CD4-positive, alpha-beta T cell treated with Interleukin-10 for 1 hour (primary cell): Measurements from ENCODE around the gene NUDT7.

Source experiments
- DNase-seq: peaks from one replicate; pipeline ENCODE4 v3.0.0-alpha.2; 2020

The NUDT7 gene

DNA sequence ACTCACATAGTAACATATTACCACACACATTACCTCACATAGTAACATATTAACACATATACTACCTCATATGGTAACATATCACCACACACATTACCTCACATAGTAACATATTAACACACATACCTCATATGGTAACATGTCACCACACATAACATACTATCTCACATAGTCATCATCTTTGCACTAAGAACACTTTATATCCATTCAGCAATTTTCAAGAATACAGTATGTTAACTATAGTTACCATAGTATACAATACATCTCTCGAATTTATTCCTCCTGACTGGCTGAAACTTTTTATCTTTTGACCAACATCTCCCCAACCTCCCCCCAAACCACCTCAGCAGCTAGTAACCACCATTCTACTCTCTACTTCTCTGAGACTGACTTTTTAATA is 7.6 kb downstream of the NUDT7 start:
- DNase-seq, result no peak

DNA sequence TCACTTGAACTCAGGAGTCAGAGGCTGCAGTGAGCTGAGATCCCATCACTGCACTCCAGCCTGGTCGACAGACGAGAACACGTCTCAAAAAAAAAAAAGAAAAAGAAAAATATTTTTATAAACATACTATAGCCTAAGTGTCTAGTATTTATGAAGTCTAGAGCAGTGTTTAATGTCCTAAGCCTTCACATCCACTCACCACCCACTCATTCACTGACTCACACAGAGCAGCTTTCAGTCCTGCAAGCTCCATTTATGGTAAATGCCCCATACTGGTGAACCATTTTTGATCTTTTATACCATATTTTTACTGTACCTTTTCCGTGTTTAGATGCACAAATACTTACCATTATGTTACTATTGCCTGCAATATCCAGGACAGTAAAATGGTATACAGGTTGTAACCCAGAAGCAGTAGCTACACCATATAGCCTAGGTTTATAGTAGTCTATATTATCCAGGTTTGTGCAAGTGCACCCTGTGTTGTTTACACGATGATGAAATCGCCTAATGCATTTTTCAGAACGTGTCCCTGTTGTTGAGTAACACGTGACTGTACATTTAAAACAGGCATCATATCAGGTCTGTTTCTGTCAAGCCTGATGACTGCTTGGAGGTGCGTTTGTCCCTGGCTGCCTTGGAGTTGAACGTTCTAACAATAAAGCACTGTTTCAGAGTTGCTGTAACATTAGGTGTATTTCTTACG is 10.1 kb downstream of the NUDT7 start:
- DNase-seq, result no peak

DNA sequence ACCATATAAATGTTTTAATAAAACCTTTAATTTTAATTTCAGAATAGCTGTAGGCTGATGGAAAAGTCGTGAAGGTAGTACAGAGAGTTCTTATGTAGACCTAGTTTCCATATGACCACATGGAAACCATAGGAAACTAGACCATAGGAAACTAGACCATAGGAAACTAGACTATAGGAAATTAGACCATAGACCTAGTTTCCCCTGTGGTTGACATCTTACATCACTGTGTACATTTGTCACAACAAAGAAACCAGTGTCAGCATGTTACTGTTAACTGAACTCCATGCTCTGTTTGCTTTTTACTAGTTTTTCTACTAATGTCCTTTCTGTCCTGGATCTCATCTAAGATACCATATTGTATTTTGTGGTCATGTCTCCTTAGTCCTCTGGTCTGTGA is 14.6 kb downstream of the NUDT7 start:
- DNase-seq, result no peak

DNA sequence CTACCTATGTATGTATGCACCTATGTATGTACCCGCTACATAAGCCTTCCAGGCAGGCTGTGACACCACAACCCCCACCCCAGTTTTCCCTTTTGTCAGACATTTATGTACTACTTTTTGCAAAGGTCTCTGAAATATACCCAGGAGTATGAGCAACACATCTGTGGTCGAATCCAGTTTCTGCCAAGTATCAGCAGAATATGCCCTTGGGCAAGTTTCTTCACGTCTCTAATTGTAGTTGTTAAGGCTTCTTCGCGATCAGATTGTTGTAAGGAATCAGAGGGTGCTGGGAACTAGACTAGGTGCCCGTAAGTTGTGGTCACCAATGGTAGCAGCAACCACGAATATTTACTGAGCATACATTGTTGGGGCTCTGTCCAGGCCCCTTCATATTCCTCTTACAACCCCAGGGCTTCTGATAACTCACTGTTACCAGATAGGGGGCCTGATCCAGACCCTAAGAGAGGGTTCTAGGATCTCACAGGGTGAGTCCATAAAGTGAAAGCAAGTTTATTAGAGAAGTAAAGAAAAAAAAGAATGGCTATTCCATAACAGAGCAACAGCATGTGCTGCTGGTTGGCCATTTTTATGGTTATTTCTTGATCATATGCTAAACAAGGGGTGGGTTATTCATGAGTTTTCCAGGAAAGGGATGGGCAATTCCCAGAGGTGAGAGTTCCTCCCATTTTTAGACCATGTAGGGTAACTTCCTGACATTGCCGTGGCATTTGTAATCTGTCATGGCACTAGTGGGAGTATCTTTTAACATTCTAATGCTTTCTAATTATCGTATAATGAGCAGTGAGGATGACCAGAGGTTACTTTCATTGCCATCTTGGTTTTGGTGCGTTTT is 16.6 kb downstream of the NUDT7 start:
- no peak for DNase-seq

DNA sequence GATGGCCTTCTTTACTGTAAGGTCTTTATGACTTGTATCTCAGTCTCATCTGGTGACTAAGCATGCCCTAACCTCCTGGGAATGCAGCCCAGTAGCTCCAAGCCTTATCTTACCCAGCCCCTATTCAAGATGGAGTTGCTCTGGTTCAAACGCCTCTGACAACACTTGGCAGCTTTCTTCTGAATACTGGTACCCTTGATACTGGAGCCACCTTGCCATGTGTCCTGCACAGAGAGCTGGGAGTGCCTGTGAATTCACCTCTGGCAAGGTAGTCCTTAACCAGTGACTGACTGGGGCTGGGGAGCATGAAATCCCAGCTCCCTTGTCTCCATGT is 17.2 kb downstream of the NUDT7 start:
- DNase-seq, result no peak

DNA sequence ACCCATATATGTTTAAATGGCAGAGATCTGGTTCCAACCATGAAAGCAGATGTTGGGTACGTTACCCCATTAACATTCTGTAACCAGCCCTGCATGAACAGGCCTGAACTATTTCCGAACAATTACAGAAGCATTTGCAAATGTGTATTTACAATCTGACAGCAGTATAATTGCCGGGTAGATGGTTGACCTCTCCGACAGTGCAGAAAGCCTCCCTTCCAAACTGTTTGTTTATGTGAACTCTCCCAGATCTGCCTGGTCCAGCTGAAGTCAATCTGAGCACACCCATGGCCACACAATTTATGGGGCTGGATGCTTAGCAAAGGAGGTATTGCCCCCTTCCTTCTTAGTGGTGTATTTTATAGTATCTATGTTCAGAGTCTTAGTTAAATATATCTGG is 21.8 kb downstream of the NUDT7 start:
- DNase-seq, result no peak

DNA sequence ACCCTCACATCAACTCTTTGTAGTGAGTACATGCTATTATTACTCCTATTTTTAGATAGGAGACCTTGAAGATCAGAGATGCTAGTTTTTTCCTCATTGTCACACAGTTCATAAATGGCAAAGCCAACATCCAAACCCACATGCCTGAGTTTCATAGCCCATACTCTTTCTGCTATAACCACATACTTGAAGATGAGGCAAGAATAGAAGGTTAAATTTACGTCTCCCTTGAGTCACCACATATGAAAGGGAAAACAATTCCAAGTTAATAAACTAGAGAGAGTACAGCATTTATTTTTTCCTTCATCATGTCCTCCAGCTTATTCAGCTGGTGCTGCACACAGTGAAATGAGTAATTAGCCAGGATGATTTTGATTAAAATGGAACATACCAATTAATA is 23.7 kb downstream of the NUDT7 start:
- no peak for DNase-seq

DNA sequence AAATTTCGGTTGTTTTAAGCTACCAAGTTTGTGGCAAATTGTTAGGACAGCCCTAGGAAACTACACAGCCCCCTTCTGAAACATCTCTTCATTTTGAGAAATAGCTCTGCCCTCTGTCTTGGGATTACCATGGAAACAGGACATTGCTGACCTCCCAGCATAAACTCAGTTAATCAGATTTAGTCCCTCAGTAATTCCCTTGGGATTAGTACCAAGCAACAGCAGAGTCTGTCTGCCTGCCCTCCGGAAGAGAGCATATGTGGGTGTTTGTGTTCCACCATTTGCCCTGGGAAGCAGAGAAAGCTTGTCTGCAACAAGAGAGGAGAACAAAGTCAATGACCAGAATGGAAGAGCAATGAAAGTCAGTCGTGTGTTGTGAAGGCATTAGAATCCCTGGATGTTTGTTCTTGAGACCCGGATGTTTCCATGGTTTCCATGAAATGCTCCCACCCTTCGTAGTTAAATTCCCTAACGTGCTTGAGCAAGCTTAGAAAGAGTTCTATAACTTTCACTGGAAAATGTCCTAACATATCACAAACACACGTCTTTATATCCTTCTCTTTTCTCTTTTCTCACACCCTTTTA is 26.2 kb downstream of the NUDT7 start:
- DNase-seq, result no peak

DNA sequence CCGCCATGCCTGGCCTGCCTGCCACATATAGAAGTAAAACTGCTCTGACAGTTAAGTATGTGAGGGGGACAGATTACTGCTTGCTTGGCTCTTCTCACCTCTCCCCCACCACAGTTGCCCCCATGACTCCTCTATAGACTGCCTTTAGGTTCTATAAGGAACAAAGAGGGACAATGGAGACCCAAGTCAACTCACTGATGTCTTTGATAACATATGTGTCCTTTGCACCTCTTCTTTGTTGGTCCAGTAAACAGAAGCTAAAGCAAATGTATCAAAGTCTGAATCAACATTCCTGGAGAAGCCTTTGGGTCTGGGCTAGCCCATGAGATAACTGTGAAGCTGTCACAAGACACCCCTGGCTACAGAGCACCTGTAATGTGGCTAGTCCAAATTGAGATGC is 27.1 kb downstream of the NUDT7 start:
- no peak for DNase-seq

DNA sequence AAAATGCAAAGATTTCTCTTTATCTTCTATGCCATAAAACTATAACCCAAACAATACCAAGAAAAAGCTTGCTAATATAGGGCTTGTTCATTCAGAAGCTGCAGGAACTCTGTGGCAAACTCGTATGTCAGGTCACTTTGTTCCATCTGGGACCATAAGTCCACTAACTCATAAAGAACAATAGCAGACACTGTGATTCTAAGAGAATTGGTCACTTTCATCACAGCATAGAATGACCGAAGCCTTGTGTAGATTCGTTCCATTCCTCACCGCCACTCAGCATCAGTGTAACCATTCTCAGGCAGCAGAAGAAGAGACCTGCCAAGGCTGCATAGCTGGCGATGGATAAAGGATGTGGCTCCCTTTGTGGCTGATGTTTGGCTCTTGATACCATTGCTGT is 35.7 kb downstream of the NUDT7 start:
- no peak for DNase-seq

DNA sequence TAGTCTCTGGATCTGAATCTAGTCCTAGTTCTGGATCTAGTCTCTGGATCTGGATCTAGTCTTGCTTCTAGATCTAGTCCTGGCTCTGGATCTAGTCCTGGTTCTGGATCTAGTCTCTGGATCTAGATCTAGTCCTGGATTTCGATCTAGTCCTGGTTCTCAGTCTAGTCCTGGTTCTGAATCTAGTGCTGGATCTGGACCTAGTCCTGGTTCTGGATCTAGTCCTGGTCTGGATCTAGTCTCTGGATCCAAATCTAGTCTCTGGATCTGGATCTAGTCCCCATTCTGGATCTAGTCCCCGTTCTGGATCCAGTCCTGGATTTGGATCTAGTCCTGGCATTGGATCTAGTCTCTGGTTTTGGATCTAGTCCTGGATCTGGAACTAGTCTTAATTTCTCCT is 36.2 kb downstream of the NUDT7 start:
- DNase-seq, result no peak

DNA sequence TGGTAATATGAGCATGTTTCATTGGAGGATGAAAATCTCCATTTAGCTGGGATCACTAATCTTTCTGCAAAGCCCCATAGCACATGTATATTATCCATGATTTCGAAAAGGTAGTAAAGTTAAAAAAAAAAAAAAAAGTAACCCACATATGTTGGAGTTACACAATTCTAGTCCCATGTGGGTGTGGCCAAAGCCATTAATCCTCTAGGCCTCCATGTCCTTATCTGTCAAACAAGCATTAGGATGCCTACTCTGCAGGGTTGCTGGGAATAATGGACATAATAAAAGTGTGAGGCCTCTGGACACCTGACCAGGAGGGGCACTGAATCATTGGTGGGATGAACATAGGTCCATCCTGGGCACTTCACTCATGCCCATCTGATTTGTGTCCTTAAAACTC is 36.9 kb downstream of the NUDT7 start:
- DNase-seq, result no peak

DNA sequence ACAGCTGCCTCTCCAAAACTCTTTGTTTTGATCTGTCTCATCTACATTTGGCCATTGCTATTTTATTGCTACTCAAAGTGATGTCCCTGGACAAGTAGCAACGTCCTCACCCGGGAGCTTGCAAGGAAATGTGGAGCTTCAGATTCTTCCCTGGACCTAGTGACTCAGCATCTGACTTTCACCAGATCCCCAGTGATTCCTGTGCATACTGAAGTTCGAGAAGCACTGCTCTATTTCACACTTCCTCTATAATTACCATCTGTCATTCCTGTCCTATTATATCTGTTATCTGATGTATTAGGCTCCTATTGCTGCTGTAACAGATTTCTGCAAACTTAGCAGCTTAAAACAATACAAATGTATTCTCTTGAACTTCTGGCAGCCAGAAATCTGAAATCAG is 37.5 kb downstream of the NUDT7 start:
- DNase-seq, result no peak

DNA sequence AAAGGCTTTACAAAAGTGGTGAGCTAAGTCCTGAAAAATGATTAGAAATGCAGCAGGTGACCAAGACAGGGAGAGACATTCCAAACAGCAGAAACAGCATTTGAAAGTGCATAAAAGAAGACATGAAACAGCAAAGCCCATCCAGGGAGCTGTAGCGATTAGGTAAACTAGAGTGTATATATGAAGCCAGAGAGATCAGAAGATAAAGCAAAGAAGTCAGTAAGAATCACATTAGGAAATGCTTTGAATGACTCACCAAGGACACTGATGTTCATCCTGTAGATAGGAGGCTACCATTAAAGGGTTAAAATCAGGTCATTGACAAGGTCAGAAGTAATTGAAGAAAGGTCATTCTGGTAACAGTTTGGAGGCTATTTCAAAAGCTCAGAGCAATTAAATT is 38.5 kb downstream of the NUDT7 start:
- DNase-seq, result no peak

DNA sequence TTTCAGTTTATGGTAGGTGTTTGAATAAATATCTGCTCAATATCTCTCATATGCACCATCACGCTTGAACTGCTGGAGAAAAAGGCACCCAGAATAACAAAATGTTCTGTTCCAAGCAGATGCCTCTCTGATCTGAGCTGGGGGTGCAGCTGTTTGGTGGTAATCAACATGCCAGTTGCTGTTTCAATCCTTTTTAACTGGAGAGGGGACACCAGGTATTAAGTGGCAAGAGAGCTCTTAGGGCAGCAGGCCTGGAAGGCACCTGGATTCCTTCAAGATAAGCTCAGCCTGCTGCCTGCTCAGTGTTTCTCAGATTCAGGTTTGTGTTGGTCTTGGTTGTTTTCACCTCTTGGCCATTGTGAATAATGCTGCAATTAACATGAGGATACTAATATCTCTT is 38.9 kb downstream of the NUDT7 start:
- DNase-seq, result no peak

DNA sequence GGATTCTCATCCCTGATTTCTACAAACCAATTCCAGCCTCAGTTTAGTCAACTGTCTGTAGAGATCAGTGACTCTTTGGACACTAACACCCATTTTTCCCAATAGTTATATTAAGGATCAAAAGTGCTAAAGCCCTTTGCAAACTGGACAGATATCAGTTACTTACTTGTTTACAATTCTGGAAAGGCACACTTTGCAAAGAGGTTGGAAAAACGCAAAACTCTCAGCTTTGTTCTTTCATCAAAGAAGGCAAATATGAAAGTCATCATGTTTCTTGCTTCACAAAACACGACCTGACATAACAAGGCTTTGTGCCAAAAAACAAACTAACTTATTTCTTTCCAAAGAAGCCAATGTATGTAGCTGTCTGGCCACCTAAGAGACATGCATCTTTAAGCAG is 39.9 kb downstream of the NUDT7 start:
- no peak for DNase-seq

DNA sequence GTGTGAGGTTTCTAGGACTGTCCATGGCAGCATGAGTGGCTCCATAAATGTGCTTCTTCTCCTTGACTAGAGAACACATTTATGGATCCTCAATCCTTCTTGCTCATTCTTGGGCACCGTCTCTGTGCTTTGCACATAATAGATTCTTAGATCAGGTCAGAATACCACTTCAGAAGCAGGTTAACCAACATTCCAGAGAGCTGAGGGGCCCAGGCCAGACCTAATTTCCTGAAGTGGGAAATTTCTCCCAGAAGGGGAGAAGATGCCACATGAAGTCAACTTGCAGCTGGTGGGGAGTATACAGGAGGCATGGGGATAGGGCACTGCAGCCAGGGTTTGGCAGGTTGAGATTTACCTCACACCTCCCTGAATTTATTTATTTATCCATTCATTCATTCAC is 41.7 kb downstream of the NUDT7 start:
- DNase-seq, result no peak

DNA sequence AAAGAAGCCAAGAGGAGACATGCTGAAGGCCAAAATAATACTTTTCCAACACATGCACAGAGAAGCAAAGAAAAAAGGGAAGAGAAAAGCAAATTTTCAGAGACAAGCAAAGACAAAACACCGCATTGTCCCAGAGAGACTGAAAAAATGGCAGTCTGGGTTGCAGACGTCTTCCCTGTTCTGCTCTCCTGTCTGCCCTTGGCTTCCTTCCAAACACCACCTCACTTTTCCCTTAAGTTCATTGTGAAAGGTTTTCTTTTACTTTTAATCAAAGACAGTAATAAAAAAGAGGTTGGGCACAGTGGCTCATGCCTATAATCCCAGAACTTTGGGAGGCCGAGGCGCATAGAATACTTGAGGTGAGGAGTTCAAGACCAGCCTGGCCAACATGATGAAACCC is 44.9 kb downstream of the NUDT7 start:
- DNase-seq, result no peak

DNA sequence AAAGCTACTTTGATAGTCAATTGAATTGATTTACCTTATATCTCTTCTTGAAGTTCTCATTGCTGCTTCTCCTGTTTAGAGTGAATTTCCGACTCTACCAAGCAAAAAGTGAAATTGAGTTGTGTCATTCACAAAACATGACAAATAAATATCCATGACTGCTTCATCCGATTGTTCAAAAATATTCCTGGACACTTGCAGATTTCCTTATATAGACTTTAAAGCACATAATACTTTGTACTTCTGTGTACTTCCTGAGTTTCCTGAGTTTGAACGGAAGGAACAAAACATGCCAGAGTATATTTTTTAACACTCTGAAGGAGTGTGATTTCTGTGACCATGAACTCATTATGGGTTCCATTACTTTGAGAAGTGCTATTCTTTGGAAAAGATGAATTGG is 45.5 kb downstream of the NUDT7 start:
- DNase-seq, result no peak

DNA sequence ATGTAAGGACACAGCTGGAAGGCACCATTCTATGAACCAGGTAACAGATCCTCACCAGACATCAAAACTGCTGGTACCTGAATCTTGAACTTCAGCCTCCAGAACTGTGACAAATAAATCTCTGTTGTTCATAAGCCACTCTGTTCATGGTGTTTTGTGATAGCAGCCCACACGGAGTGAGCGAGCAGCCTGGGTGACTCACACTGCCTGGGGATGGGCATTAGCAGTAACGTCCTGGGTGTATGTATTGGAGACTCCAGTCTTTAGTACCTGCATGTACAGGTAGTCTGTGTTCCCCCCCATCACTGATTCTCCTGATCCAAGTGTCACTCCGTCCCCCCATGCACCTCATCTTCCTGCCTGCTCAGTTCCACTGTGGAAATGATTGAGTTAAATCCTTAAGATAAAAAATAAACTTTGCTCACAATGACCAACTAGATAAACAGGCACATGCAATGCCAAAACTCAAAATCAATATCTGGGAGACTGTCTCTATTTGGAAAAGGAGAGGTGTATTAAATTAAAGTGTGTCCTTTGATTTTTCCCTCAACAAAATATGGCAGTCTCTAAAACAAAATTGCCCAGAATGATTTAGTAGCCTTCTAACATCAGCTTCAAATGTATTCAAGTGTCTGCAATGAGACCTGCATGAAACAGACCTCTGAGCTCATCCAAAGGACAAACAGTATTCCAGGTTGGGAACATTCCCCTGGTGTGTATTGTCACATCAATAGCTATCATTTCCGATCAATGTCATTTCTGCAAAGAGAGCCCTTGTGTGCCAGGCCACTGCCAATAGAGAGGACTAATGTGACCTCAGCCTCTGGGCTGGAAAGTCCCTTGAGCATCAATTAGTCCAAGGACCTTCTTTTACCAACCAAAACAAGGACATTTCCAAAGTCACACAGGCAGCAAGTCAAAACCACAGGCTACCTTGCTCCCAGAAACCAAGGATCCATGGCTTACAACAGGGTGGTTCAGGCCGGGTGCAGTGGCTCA is 53.9 kb downstream of the NUDT7 start:
- no peak for DNase-seq

DNA sequence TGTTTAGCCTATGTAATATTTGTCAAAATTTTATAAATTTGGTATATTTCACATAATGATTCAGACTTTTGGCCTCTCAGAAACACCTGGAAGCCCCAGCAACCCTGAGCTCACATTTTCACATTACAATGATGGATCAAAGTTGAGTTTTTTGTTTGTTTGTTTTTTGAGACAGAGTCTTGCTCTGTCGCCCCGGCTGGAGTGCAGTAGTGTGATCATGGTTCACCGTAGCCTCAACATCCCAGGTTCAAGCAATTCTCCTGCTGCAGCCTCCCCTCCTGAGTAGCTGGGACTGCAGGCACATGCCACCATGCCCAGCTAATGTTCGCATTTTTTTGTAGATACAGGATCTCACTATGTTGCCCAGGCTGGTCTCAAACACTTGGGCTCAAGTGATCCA is 55.4 kb downstream of the NUDT7 start:
- no peak for DNase-seq

DNA sequence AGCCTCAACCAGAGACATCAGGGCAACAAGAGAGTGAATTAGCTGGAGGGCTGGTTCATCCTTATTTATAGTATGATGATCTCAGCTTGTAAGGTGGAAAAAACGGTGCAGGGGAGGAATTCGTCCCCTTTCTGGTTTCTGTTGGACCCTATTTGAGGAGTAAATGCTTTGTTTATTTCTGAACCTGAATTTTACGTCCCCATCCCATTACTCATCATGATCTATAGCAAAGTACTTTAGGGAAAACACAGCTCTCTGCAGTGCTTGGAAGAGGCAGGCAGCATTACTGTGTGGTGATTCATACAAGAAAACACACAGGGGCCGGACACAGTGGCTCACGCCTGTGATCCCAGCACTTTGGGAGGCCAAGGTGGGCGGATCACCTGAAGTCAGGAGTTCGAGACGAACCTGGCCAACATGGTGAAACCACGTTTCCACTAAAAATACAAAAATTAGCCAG is 58.1 kb downstream of the NUDT7 start:
- no peak for DNase-seq

DNA sequence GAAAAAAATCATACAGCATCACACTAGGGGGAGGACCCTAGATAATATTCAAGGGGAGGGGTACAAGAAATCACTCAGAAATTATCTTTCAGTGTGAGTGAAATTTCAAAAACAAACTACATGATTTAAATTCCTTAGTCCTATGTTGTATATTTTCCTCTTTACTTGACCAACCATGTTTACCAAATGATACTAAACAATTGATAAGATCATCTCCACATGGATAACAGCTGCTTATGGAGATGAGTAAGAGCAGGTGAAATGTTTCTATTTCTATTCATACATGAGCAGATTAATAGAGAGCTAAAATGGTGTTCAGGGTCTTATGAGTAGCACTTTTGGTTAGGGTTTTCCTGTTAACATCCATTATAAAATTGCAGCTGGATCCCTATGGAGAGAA is 58.8 kb downstream of the NUDT7 start:
- DNase-seq, result no peak
